GM21447 (cell line): Measurements from ENCODE around the gene ELAC2.

ENCODE experiments used
- ATAC-seq: cut with Tn5 transposase; IDR thresholded peaks from one replicate; pipeline ENCODE4 v1.9.1; 2021; ENCODE audit not compliant: unreplicated experiment

Gene ELAC2, protein sequence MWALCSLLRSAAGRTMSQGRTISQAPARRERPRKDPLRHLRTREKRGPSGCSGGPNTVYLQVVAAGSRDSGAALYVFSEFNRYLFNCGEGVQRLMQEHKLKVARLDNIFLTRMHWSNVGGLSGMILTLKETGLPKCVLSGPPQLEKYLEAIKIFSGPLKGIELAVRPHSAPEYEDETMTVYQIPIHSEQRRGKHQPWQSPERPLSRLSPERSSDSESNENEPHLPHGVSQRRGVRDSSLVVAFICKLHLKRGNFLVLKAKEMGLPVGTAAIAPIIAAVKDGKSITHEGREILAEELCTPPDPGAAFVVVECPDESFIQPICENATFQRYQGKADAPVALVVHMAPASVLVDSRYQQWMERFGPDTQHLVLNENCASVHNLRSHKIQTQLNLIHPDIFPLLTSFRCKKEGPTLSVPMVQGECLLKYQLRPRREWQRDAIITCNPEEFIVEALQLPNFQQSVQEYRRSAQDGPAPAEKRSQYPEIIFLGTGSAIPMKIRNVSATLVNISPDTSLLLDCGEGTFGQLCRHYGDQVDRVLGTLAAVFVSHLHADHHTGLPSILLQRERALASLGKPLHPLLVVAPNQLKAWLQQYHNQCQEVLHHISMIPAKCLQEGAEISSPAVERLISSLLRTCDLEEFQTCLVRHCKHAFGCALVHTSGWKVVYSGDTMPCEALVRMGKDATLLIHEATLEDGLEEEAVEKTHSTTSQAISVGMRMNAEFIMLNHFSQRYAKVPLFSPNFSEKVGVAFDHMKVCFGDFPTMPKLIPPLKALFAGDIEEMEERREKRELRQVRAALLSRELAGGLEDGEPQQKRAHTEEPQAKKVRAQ

DNA sequence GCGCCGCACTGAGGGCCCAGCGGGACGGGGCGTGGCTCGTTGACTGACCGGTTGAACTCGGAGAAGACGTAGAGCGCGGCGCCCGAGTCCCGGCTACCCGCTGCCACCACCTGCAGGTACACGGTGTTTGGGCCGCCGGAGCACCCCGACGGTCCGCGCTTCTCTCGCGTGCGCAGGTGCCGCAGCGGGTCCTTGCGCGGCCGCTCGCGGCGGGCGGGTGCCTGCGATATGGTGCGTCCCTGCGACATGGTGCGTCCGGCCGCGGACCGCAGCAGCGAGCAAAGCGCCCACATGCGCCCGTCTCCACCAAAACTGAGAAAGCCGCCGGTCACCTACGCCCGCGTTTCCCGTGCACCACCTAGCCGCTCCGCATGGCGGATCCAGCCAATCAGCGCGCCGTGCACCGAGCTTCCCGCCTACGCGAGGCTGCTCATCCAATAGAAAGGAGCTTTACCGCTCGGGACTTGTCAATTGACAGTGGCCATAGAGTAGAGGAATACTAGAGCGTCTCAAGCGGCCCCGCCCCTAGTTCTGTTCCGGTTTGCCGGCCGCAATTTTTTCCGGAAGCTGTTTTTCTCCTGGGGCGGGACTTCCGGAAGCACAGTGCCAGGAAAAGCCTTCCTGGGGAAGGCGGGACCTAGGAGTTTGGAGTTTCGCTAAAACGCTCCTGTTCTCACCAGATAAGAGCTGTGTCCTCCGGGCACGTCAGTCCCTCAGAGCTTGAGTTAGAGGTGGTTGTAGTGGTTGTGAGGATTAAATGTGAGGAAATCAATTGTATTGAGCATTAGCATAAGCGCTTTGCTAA lies at the start of gene ELAC2:
Gene ELAC2 (minus strand): TSS at position 373 of the 805 bp plus-strand sequence. CDS start 80 bp downstream, at position 293.
- peak; percentile 96 for ATAC-seq

DNA sequence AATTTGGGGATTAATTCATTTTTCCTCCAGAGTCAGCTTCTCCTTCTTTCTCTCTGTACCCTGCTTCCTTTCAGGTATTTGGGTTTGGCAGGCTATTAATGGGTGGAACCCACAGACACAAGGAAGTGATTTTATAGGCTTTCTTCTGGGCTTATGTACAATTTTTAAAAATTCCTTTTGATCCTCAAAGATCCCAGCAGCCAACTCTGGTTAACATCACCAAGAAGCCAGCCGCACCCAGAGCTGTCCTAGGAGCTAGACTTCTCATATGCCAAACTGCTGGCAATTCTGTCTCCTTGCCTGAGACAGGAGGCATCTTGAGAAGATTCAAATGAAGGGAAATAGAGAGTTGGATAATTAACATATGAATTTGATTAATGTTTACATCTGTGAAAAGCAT lies 47.2 kb upstream of the ELAC2 start:
- ATAC-seq, result no peak

DNA sequence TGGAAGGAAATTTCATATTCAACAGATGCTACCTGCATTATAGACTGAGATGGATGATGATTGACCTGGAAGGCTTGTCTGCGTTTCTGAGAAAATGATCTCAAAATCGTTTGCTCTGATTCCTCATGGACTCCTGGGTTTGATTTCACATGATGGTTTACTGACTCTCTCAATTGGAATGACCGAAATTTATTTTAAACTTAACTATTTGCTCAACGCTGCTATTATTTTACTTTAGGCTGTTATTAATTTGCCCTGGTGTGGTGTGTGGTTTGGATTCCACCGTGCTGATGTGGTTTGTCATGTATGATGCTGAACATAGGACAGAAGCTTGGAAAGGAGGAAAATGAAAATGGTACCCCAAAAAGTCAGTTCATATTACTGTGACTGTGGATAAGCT lies 37.3 kb upstream of the ELAC2 start:
- no peak for ATAC-seq

DNA sequence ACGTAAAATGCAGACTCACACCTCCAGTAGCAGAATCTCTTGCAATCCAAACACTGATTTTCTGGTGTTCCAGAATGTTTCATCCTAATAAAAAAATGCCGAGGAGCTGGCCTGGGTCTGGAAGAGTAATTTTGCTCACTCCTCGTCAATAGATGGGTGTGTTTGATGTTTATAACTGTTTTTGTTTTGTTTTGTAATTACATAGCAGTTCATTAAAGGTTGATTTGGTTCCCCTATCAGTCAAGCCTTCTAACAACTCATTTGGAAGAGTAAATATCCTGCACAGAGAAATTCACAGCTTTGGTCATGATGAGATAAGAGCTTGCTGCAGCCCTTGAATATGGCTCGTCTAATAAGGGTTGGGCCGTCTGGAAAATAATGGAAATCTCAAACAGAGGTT lies 36.8 kb upstream of the ELAC2 start:
- ATAC-seq, result no peak

DNA sequence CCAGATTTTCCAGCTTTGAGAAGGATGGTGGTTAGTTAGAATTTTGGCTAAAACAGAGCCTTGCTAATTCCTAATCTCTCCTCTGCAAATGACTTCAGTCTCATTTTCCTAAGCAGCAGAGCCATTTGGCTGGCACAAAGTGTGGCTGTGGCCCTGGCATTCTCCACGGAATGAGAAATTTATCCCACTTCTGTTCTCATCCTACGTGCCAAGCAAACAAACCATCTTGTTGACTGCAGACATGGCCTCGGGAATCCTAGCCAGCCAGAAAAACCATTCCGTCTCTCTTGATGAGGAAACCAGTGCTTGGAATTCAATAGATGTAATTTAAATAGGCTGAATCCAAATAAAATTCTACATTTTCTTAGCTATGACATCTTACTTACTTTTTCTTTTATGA lies 34.1 kb upstream of the ELAC2 start:
- no peak for ATAC-seq

DNA sequence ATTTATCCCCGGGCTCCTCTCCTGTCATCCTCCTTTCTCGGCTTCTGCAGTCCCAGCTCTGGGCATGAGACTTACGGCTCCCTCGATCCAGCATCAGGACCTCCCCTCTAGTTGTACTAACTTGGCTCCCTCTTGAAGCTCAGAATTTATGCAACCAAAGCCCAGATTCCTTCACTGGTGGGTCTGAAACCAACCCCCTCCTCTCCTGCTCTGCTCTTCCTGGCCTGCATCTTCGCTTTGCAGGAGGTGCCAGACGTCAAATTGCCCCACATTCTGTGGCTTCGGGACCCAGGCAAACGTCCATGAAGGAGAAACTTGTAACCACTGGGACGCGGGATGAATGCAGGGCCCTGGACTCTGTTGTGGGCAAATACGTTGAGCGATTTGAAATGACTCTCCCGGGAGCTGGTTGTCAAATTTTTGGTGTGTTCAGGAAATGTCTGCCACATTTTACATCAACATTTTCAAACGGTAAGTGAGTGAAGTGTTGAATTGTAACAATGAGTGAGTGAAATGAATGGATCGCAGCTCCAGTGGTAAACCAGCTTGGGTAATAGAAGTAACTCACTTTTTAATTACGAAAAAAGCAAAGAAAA lies 29.3 kb upstream of the ELAC2 start:
- no peak for ATAC-seq

DNA sequence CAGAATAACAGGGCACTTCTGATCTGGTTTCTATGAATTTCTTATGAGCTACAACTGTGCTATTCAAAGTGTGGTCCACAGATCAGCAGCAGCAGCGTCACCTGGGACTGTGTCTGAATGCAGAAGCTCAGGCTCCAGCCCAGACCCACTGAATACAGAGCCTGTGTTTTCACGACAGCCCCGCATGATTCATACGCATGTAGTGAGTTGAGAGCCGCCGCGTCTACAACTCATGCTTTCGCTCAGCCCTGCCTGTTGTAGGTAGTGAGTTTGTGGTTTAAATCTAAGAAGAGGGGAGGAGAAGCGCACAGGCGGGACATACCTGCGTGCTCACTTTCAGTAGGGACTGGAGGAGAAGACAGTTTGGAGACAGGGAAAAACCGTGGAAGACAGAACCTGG lies 28.5 kb upstream of the ELAC2 start:
- ATAC-seq, result no peak

DNA sequence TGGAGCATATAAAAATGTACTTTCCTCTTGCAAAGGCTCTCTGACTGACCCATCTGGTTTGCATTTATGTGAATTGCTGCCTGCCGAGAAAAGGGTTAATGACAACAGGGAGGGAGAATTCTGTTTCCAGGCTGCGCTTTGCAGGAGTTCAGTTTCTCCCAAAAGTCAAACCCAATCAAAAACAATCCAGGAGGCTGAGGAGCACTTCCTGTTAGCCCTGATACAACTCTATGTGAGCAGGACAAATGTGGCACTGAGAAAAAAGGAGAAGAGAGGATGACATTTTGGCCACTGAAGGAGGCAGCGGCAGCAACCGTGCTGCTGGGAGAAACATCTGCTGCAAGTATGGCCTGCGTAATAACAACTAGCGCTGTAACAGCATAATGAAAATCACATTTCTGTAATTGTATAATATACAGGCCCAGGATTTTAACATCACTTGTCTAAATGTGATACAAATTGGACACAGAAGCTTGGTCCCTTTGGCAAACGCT lies 26.8 kb upstream of the ELAC2 start:
- ATAC-seq, result no peak

DNA sequence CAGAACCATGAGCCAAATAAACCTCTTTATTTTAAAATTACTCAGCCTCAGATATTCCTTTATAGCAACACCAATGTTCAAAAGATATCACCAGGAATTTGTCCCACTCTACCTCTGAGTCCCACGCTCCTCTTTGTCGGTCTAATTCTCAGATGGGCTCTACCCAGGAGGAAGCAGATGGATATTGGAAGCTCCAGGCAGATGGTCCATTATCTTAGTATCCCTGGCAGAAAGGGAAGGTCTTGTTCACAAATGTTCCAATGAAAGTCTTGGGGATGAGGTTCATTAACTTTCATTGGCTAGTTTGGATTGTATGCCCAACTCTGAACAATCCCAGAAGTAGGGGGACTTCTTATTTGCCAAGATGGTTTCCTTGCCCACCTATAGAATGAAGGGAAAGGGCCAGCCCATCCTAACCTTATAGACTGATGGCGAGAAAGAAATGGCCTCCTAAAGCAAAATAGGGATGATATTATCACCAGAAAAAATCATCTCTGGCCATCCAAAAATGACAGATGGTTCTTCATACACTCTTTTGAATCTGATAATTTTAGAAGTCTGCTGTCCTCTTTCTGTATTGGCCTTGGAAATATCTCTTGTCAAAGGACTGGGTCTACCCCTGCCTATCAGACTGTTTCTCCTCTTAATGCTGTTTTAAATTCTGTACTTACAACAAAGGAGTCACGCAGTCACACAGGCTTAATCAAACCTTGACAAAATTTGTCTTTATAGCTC lies 21.3 kb upstream of the ELAC2 start:
- ATAC-seq, result no peak

DNA sequence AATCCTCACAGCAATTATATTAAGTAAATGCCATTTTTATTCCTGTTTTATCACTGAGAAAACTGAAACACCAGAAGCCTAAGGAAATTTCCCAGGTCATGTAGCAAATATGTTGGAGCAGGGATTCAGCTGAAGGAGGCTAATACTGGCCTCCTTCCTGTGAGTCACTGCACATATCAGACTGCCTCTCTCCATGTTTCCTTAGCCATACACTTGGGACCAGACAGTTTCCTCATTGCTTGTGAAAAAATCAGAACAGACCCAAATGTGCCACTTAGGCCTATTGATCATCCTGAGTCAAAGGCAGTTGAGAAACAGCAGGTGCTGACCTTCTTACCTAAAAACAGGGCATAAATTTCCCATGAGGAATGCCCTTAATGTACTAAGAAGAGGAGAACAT lies 18.9 kb upstream of the ELAC2 start:
- ATAC-seq, result no peak

DNA sequence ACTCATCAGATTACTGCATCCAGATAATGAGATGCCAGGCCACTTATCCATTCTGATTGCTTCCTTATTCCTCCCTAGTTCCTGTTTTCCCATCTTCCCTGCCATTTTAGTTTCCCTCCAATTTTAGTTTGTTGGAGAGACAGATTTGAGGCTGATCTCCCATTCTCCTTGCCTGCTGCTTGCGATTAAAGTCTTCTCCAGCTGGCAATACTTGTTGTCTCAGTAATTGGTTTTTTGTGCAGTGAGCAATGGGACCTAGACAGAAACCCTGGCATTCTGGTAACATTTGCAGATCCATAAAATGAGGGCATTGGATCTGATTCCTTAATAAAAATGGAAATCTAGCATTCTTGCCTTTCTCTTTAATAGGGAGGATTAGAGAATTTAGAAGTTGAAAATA lies 17.6 kb upstream of the ELAC2 start:
- ATAC-seq, result no peak

DNA sequence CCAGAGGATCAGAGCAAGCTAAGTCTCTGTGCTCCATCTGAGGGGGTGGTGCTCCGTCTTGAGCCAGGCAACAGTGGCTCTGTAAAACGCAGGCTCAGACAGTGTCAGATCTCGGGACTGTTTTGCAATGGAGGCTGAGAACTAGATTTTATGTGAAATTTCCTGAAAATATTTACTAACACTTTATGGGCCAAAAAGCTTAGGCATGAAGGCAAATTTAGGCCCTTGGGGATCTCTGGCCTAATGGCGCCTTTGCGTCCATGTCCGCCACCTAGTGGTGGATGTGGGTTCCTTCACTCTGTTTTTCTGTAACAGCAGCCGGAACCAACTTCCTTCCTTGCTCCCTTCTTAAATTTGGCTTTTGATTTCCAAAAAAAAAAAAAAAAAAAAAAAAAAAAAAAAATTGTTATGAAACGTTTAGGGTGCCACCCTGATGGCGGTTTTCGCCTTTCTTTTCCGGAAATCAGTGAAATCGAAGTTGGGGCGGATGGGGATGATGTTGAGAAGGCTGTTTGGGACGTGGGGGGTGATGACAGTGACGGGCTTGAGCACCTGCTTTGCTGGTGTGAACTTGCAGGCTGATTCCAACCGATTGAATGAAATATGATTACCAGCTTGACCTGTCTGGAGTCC lies 14.0 kb upstream of the ELAC2 start:
- peak; percentile 87 for ATAC-seq

DNA sequence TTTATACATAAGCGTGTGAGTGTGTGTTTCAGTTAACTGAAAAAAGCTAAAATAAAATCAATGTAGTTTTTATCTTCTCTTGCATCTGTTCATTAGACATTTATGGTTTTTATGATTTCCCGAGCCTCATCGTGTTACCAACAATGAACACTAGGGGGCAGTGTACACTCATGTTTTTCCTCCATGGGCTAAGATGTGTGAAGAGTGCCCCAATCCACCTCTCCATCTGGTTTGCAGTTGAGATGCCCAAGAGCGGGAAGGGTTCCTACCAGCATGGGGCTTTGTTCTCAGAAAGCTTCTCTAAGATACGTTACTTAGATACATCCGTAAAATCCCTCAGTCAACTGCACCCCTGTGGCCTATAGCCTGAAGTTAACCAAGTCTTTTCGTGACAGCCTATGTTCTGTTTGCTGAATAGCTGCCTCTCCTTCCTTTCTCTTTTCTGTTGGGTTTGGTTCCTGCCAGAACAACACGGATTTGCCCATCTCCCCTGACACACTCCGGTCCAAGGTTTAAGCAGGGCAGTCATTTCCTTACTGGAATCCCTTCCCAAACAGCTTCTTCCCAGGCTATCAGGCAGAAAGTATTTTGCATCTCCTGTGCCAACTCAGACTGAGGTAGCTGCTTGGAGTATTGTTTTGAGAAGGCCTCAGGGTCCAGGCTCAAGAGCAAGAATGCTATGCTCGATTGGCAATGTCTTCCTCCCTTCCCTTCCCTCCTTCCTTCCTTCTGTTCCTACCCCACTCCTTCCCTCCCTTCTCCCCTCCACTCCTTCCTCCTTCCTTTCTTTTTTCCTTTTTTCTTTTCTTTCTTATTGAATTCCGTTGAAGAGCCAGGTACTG lies 12.9 kb upstream of the ELAC2 start:
- no peak for ATAC-seq

DNA sequence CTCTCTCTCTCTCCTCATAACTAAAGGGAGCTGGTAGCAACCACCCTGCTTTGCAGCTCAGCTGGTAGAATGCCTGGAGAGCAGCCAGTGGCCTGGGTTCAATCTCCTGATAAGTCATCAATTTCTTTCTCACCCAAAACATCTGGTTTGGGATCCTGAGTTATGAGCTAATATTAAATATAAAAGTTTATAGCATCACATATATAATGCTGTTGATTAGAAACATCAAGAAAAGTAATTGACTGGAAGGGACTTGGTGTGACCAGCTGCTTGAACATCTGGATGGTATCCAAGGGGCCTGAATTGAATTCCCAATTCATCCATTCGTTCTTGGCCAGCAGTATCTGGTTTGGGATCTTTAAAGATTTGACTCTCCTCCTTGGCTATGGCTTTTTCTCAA lies 12.2 kb upstream of the ELAC2 start:
- ATAC-seq, result no peak

DNA sequence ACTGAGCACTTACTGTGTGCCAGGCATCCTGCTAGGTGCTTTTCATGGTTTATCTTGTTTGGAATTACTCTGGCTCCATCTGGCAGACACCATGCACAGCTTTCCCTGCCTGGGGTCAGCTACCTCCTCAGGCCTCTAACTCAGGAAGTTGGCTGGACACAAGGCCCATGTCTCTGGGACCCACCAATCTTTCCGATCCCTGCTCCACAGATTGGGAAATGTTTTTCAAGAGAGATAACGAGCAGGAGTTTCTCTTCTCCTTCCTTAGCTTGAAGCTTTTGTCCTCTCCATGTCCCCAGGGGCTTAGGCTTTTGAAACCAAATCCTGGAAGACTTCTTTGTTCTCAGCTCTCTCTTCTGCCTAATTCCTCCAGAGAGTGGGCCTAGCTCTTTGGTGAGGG lies 11.5 kb upstream of the ELAC2 start:
- ATAC-seq, result no peak

DNA sequence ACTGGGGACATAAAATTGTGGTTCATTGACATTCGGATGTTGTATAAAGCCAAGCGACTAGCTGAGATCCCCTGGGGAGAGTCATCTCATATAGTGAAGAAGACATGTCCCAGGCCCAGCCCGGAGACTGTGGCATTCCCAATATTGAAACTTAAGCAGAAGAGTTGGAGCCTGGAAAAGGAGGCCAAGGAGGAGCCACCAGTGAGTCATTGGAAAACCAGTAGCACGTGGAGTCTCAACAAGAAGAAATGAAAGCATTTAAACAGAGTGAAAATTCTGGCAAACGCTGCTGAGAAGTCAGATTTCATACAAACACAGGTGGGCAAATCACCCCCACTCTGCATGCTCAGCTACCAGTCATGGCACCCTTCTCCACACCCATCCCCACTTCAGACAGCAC lies 9.4 kb upstream of the ELAC2 start:
- no peak for ATAC-seq

DNA sequence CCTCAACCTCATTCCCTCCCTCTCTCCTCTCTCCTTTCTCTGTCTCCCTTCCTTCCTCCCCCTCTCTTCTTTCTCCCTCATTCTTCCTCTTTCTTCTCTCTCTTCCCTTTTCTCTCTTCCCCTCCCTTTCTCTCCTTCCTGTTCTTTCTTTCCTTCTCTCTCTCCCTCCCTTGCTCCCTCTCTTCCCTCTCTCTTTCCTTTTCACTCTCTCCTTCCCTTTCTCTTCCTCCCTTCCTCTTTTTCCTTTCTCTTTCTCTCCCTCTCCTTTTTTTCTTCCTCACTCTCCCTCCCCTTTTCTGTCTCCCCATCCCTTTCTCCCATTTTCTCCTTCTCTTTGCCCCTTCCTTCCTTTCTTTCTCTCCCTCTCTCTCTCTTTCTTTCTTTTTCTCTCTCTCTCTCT lies 7.9 kb upstream of the ELAC2 start:
- ATAC-seq, result no peak

DNA sequence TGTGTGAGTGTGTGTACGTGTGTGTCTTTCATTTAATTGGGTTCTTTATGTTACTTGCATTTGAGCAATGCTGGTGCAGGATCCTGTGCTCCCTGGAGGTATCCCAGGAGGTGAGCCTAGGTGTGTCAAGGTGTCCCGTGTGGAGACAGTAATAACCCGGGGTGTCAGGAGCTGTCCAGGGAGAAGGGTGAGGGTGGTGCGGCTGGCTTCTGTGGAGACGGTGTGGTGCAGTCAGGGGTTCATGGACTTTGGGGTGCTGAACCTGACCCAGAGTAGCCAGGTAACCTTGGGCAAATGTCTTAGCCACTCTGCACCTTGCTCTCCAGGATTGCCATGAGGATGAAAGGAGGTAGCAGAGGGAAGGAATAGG lies 7.4 kb upstream of the ELAC2 start:
- ATAC-seq, result no peak
